HEK293 (cell line): ENCODE data around the gene N4BP3.

Source experiments
- BCL11A ChIP-seq: fragments of 450-650 bp; formaldehyde crosslinking; IDR thresholded peaks from 2 replicates; pipeline ENCODE4 v1.5.1; 2016; ENCODE audit warnings: low read depth, missing biosample characterization, missing genetic modification characterization
- CTCF ChIP-seq: fragments of 450-650 bp; formaldehyde crosslinking; IDR thresholded peaks from 2 replicates; pipeline ENCODE4 v1.5.1; 2016; ENCODE audit warnings: missing biosample characterization, missing genetic modification characterization
- HOXA7 ChIP-seq: sonication (generic); formaldehyde crosslinking; IDR thresholded peaks from 2 replicates; pipeline ENCODE4 v1.8.1; 2022; ENCODE audit warnings: missing genetic modification reagents, borderline replicate concordance
- REST ChIP-seq: fragments of 450-650 bp; formaldehyde crosslinking; IDR thresholded peaks from 2 replicates; pipeline ENCODE4 v1.5.1; 2016; ENCODE audit warnings: missing biosample characterization, missing genetic modification characterization
- ZBTB48 ChIP-seq: fragments of 450-650 bp; formaldehyde crosslinking; IDR thresholded peaks from 2 replicates; pipeline ENCODE4 v1.5.1; 2016; ENCODE audit warnings: missing biosample characterization, missing genetic modification characterization
- ZNF16 ChIP-seq: fragments of 450-650 bp; formaldehyde crosslinking; IDR thresholded peaks from 2 replicates; pipeline ENCODE4 v1.5.1; 2016; ENCODE audit warnings: low read depth, missing biosample characterization, missing genetic modification characterization
- ZNF175 ChIP-seq: fragments of 450-650 bp; formaldehyde crosslinking; IDR thresholded peaks from 2 replicates; pipeline ENCODE4 v1.5.1; 2016; ENCODE audit warnings: missing biosample characterization, missing genetic modification characterization
- ZNF202 ChIP-seq: fragments of 450-650 bp; formaldehyde crosslinking; IDR thresholded peaks from 2 replicates; pipeline ENCODE4 v1.5.1; 2016; ENCODE audit warnings: missing biosample characterization, missing genetic modification characterization, borderline replicate concordance
- ZNF555 ChIP-seq: fragments of 450-650 bp; formaldehyde crosslinking; conservative IDR thresholded peaks from 2 replicates; pipeline ENCODE4 v1.5.1; 2017; ENCODE audit warnings: missing biosample characterization, mild to moderate bottlenecking, missing genetic modification characterization, inconsistent platforms

- TF ChIP-seq CTCF (no peak), REST (tag by site-specific recombination) (no peak), ZBTB48 (tag by site-specific recombination) (no peak), ZNF202 (tag by site-specific recombination) (no peak), ZNF175 (no peak), ZNF555 (tag by site-specific recombination) (no peak), BCL11A (no peak), HOXA7 (CRISPR knock-in tag) (no peak), ZNF16 (tag by site-specific recombination) (no peak)
These were observed 14.6 kb upstream of the N4BP3 start for GRCh38 chr5:178098685-178099084.
